ENCODE data around the gene LFNG.

The LFNG gene

GRCh38 chr7:2545746-2546425, 26.3 kb downstream of the LFNG start:
- H3K4me3 ChIP-seq (ENCODE audit: low read length) = no peak overlapping the region
- no peak overlapping the region for H3K4me2 ChIP-seq (ENCODE audit: low read length)
- no peak overlapping the region for H2AFZ ChIP-seq (ENCODE audit: low read depth, low read length)
- no peaks in the 10 kb centered on the region for H3K79me2 ChIP-seq (ENCODE audit: low read length)
- no peak overlapping the region for H3K9ac ChIP-seq (ENCODE audit: low read length)
- no peaks in the 10 kb centered on the region for H3K27me3 ChIP-seq (ENCODE audit: low read depth, low read length)
- H3K4me1 ChIP-seq (ENCODE audit: low read length) = no peaks in the 10 kb centered on the region
- H3K36me3 ChIP-seq (replicated peaks; ENCODE audit: low read depth, low read length) = peaks cover 6% of the 10 kb centered on the region
- no peak for TF ChIP-seq CTCF (IDR thresholded peaks at IDR 0.05; ENCODE audit: low read depth, low read length)
- TF ChIP-seq EZH2phosphoT487 (IDR thresholded peaks at IDR 0.05; ENCODE audit: low read depth) = no peak
- no peaks in the 10 kb centered on the region for H3K9me3 ChIP-seq (ENCODE audit: insufficient read depth, low read length)
- no peaks in the 10 kb centered on the region for H4K20me1 ChIP-seq (ENCODE audit: insufficient read depth, low read length)
- H3K27ac ChIP-seq (ENCODE audit: low read length) = no peak overlapping the region

- Histone ChIP-seq H3K4me2 (ENCODE audit: low read length) (no peak overlapping the region), H3K4me1 (ENCODE audit: low read length) (no peaks in the 10 kb centered on the region), H3K79me2 (ENCODE audit: low read length) (no peaks in the 10 kb centered on the region), H2AFZ (ENCODE audit: low read depth, low read length) (no peak overlapping the region), H3K27ac (ENCODE audit: low read length) (no peak overlapping the region), H3K9me3 (ENCODE audit: insufficient read depth, low read length) (no peaks in the 10 kb centered on the region), H4K20me1 (ENCODE audit: insufficient read depth, low read length) (no peaks in the 10 kb centered on the region), H3K36me3 (replicated peaks; ENCODE audit: low read depth, low read length) (peaks cover 6% of the 10 kb centered on the region), H3K4me3 (ENCODE audit: low read length) (no peak overlapping the region), H3K27me3 (ENCODE audit: low read depth, low read length) (no peaks in the 10 kb centered on the region), H3K9ac (ENCODE audit: low read length) (no peak overlapping the region)
- no peak for TF ChIP-seq CTCF (IDR thresholded peaks at IDR 0.05; ENCODE audit: low read depth, low read length)
- TF ChIP-seq EZH2phosphoT487 (IDR thresholded peaks at IDR 0.05; ENCODE audit: low read depth) = no peak
These were observed 27.4 kb downstream of the LFNG start for GRCh38 chr7:2546776-2547586.

GRCh38 chr7:2551418-2551817, 31.8 kb downstream of the LFNG start:
- no peaks in the 10 kb centered on the region for H3K9me3 ChIP-seq (ENCODE audit: insufficient read depth, low read length)
- no peak overlapping the region for H3K4me2 ChIP-seq (ENCODE audit: low read length)
- H3K9ac ChIP-seq (ENCODE audit: low read length) = no peak overlapping the region
- no peaks in the 10 kb centered on the region for H3K27me3 ChIP-seq (ENCODE audit: low read depth, low read length)
- H3K36me3 ChIP-seq (replicated peaks; ENCODE audit: low read depth, low read length) = peaks cover 6% of the 10 kb centered on the region
- H2AFZ ChIP-seq (ENCODE audit: low read depth, low read length) = no peak overlapping the region
- H3K4me3 ChIP-seq (ENCODE audit: low read length) = no peak overlapping the region
- no peak for TF ChIP-seq EZH2phosphoT487 (IDR thresholded peaks at IDR 0.05; ENCODE audit: low read depth)
- no peak for TF ChIP-seq CTCF (IDR thresholded peaks at IDR 0.05; ENCODE audit: low read depth, low read length)
- no peaks in the 10 kb centered on the region for H4K20me1 ChIP-seq (ENCODE audit: insufficient read depth, low read length)
- peaks cover 8% of the 10 kb centered on the region for H3K4me1 ChIP-seq (ENCODE audit: low read length)
- H3K79me2 ChIP-seq (ENCODE audit: low read length) = peaks cover 24% of the 10 kb centered on the region
- H3K27ac ChIP-seq (ENCODE audit: low read length) = no peak overlapping the region

- Histone ChIP-seq H3K36me3 (replicated peaks; ENCODE audit: low read depth, low read length) (no peaks in the 10 kb centered on the region), H3K9ac (ENCODE audit: low read length) (no peak overlapping the region)
These were observed 33.5 kb downstream of the LFNG start for GRCh38 chr7:2553108-2553507.

More at GRCh38 chr7:2553108-2553507, 33.5 kb downstream of the LFNG start:
- H3K9me3 ChIP-seq (ENCODE audit: insufficient read depth, low read length) = no peaks in the 10 kb centered on the region
- no peak overlapping the region for H3K4me3 ChIP-seq (ENCODE audit: low read length)
- H4K20me1 ChIP-seq (ENCODE audit: insufficient read depth, low read length) = no peaks in the 10 kb centered on the region
- H3K27ac ChIP-seq (ENCODE audit: low read length) = no peak overlapping the region
- TF ChIP-seq CTCF (IDR thresholded peaks at IDR 0.05; ENCODE audit: low read depth, low read length) (no peak), EZH2phosphoT487 (IDR thresholded peaks at IDR 0.05; ENCODE audit: low read depth) (no peak)
- H3K79me2 ChIP-seq (ENCODE audit: low read length) = peaks cover 24% of the 10 kb centered on the region
- peaks cover 8% of the 10 kb centered on the region for H3K4me1 ChIP-seq (ENCODE audit: low read length)
- H3K27me3 ChIP-seq (ENCODE audit: low read depth, low read length) = no peaks in the 10 kb centered on the region
- H2AFZ ChIP-seq (ENCODE audit: low read depth, low read length) = no peak overlapping the region
- no peak overlapping the region for H3K4me2 ChIP-seq (ENCODE audit: low read length)
